Choroid plexus epithelial cell (primary cell): ENCODE results near the gene SMARCE1.

ENCODE experiments used
- DNase-seq: peaks from one replicate; pipeline ENCODE4 v3.0.0-alpha.2; 2010; ENCODE audit warnings: low read depth
- H3K4me3 ChIP-seq: 2 replicates; pipeline ENCODE4 v1.5.1; 2011; ENCODE audit warnings: low read depth, mild to moderate bottlenecking, control low read depth, low read length, moderate library complexity
- TF ChIP-seq, protein P1 (sequence below): conservative IDR thresholded peaks from 2 replicates; pipeline ENCODE4 v1.5.1; 2011; ENCODE audit warnings: low read depth, mild to moderate bottlenecking, control low read depth, inconsistent platforms, low read length, moderate library complexity

SMARCE1 gene

DNA sequence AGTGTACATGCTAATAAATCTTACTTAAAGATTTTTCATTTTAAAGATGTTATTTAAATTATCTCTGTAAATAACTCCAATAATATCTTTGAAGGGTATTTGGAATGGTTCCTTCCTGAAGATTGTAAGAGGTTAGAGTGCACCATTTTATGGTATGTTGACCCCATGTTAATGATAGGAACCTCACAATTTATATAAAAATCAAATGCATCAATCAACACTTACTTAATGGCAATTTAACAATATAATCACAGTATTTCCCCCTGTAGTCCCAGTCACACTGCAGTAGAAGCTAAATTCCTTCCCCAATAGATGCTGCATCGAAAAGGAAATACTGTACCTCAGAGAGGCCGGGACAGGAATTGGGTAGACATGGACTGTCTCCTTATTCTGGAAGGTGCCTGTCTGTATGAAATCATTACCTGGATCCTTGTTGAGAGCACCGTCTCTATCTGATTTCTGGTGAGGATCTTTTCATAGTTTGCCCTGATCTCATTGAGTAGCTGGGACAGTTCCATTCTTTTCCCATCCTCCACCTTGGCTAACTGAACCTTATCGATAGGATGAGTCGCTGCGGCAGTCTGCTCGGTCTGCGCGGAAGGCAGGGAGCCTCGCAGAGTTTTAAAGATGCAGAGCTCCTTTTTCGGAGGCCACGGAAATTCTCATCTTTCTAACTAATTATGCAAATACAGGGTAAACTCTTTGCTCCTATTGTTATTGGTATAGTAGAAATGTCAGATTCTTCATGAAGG, 17.1 kb upstream of the SMARCE1 start, which contains the start of gene KRT222:
Gene KRT222, minus strand, starts transcription at position 596 of the 752 bp plus-strand sequence. Its CDS starts 78 bp downstream, at position 518.
- DNase-seq, result no peak
- TF ChIP-seq, protein P1, sequence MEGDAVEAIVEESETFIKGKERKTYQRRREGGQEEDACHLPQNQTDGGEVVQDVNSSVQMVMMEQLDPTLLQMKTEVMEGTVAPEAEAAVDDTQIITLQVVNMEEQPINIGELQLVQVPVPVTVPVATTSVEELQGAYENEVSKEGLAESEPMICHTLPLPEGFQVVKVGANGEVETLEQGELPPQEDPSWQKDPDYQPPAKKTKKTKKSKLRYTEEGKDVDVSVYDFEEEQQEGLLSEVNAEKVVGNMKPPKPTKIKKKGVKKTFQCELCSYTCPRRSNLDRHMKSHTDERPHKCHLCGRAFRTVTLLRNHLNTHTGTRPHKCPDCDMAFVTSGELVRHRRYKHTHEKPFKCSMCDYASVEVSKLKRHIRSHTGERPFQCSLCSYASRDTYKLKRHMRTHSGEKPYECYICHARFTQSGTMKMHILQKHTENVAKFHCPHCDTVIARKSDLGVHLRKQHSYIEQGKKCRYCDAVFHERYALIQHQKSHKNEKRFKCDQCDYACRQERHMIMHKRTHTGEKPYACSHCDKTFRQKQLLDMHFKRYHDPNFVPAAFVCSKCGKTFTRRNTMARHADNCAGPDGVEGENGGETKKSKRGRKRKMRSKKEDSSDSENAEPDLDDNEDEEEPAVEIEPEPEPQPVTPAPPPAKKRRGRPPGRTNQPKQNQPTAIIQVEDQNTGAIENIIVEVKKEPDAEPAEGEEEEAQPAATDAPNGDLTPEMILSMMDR, result no peak
- no peak within 1 kb of the TSS for H3K4me3 ChIP-seq

DNA sequence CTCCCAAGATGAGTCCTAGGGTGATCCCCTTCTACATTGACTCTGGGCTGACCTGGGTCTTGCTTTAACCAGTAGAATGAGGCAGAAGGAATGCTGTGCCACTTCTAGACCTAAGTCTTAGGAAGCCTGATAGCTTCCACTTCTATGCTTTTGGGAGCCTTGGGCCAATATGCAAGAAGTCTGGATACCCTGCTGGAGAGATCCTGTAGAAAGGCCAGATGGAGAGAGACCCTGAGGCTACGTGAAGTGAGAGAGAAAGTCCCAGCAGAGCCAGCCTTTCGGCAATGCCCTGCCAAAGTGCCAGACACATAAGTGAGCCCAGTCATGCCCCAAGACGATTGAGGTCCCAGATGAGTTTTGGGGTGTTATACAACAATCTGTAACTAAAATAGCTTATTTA, 15.6 kb upstream of the SMARCE1 start:
- TF ChIP-seq, protein P1, result no peak
- DNase-seq, result no peak

DNA sequence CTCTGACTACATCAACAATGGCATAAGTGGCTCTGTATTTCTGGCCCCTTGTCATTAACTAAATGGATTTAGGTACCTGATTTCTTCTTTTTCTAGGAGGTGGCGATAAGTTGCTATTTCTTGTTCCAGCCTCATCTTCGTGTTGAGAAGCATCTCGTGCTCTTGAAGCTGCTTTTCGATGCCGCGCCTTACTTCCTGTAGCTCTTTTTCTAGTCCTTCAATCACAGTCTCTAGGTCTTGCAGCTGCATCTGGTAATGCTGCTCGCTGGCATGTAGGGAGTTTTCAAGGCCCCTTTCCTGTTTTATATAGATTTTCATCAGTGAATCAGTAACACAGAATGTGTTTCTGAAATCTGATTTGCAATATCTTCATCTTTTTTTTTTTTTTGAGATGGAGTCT, 12.3 kb upstream of the SMARCE1 start:
- DNase-seq, result no peak
- TF ChIP-seq, protein P1, result no peak
- H3K4me3 ChIP-seq, result no peak overlapping the region

More for the DNA sequence above, 15.6 kb upstream of the SMARCE1 start:
- H3K4me3 ChIP-seq, result no peak overlapping the region

DNA sequence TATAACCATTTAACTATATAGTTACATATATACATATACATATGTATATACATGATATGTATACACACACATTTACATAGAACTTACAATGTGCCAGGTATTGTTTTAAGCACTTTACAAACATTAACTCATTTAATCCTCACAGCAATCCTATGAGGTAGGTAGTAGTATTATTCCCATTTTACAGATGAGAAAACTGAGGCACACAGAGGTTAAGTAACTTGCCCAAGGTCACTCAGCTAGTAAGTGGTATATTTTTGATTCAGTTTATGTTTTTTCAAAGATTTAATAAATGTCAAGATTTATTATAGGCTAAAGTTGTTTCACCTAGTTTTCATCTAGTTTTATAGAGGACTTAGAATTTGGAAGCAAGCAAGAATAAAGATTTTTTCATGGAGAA, 10.8 kb upstream of the SMARCE1 start:
- TF ChIP-seq, protein P1, result no peak
- H3K4me3 ChIP-seq, result no peak overlapping the region
- no peak for DNase-seq

DNA sequence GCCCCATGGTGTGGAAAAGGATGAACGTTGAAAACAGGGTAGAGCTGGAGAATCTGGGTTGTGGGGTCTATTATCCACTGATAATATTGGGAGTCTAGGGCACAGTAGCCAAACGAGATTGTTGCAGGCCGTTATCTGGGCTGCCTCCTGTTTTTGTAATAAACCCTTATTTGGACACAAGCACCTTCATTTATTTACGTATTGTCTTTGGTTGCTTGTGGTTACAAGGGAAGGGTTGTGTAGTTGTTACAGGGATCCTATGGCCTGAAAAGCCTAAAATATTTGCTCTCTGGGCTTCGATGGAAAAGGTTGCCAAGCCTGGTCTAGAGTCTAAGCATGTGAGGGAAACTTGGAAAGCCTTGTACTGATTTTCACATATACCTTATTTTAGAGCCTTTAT, 4.3 kb upstream of the SMARCE1 start:
- DNase-seq, result no peak
- TF ChIP-seq, protein P1, result no peak

GRCh38 chr17:40648384-40648968, 858 bp upstream of the SMARCE1 start:
- peak; percentile 15 for DNase-seq
- H3K4me3 ChIP-seq, result peak overlapping the region; percentile 73
- TF ChIP-seq, protein P1, result no peak

More for the DNA sequence above, 4.3 kb upstream of the SMARCE1 start:
- H3K4me3 ChIP-seq, result no peak overlapping the region
